ENCODE measurements around the gene PIGB. TPM values are rescaled to one million over a fixed set of nuclear protein-coding genes. Genes with fewer than 3 reads are reported as not detected.
"Not testable (repeated sequence)": the region's sequence is repeated elsewhere in the genome, so short reads cannot be mapped to it uniquely, and the experiment has no call there.

The PIGB gene
- total RNA-seq, 1 donor from 2014 or later, result 3.2 TPM

DNA sequence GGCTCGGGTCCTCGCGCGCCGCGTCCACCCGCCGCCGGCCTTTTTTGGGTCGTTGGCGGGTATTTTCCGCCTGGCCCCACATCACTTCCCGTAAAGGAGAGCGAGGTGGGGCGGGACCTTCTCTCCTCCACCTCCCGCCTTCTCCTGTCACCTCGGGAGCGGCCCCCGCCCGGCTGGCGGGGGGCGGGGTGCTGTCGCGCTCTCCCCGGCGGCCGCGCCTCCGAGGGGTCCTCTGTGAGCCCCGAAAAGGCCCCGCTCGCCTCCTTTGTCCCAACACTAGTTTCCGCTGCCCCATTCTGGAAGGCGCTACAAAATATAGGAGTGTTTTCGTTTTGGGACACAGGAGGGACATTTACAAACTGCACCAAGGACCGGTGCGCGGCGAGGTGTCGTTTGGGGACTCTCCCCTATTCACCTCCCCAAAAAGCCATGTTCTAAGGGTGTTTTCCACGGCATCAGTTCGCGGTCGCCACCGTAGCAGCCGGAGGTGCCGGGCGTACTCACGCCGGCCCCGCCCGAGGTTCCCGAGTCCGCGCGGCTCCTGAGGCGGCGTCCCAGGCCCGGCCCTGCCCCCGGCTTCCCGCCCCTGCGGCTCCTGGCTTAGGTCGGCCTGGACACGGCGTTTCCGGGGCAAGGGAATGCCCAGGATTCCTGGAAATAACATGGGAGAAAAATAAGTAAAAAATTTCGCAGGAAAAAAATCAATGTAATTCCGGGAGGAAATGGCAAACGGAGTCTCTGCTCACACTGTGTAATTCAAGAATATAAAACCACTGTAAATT lies 29.1 kb upstream of the PIGB start, which contains the start of gene RAB27A:
TSS of gene RAB27A (minus strand) at position 68 of the 782 bp plus-strand sequence. CDS start 54,879 bp downstream, outside the sequence.
- DNase-seq (ENCODE audit: missing footprints) (peak; percentile 88), ATAC-seq (peak; percentile 91)
- intact Hi-C loops (cut with DNase I), result loop anchor here (1.0 kb wide), 1 partner anchor 73 kb away; no protein-coding TSS in a partner anchor

DNA sequence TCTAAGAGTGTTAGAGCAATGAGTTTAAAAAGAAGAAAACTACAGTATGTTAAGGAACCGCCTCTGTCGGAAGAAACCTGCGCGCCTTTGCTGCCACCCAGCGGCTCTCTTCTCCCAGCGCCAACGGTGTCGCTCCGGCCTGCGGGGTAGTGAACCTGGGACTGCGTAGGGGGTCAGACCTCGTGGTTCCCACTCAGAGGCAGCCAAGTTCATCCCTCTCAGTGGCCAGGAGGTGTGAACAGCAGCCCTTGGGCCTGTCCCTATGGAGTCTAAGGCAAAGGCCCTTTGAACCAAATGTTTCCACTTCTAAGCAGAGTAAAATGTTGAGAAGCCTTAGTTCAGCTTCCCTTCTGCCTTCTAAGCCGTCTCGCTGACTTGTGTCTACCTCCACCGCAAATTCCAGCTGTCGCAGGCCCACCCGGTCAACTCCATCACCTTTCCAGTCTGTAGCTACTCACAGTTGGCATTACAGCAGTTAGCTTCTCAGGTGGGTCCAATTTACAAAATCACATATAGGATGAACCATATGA lies 28.4 kb upstream of the PIGB start:
- intact Hi-C loops (cut with DNase I), result loop anchor here (1.0 kb wide), 1 partner anchor 73 kb away; no protein-coding TSS in a partner anchor
- peak; percentile 89 for DNase-seq (ENCODE audit: missing footprints)

DNA sequence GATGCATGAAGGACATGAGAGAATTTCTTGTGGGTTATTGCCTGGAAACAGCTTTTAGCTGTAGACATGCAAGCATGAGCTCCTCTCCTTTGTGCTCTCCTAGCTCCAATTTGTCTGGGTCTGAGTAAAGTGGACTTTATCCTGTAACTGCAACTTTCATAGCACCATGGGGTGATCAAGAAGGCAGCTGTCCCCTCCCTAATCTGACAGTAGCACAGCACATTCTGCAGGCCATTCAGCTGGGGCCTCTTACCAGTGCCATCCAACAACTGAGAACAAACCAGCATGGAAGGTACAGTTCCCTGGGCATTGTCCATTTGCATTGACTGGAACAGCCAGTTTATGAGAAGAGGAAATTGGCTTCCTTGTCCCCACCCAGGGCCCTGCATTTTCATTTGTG lies 21.7 kb upstream of the PIGB start:
- DNase-seq (ENCODE audit: missing footprints) (no peak), ATAC-seq (no peak)
- intact Hi-C loops (cut with DNase I), result no loop called here

More for the DNA sequence above, 28.4 kb upstream of the PIGB start:
- peak; percentile 95 for ATAC-seq

DNA sequence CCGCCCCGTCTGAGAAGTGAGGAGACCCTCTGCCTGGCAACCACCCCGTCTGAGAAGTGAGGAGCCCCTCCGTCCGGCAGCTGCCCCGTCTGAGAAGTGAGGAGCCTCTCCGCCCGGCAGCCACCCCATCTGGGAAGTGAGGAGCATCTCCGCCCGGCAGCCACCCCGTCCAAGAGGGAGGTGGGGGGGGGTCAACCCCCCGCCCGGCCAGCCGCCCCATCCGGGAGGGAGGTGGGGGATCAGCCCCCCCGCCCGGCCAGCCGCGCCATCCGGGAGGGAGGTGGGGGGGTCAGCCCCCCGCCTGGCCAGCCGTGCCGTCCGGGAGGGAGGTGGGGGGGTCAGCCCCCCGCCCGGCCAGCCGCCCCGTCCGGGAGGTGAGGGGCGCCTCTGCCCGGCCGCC lies 16.2 kb upstream of the PIGB start:
- not testable (repeated sequence) for ATAC-seq; DNase-seq (ENCODE audit: missing footprints)

DNA sequence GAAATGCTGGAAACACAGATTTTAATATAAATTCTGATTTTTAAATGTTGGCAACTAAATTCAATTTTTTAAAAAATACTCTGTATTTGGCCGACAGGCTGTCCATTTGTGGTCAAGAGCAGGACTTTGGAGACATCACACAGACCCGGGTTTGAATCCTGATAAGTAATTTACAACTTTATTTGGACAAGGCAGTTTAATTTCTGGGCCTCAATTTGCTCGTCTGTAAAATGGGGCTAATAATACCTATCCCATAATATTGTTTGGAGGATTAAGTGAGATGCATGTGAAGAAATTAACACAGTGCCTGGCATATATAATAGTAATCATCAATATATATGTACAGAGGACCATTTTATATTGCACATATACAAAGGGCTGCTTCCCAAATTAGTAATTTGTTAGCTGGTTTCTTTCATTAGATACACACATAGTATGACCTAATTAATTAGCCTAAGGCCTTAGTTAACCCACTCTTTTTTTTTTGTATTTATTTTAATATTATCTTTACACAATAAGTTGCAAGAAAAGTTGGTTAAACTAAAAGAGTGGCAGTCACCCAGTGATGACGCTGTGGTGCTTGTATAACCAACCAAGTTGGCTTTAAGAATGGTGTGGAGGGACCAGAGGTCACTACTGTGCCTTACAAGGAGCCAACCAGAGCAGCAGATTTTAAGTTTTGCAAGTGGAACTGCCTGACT lies 665 bp downstream of the PIGB start:
- DNase-seq (ENCODE audit: missing footprints) (no peak), ATAC-seq (no peak)
- intact Hi-C loops (cut with DNase I), result loop anchor here (5.0 kb wide), 1 partner anchor 88 kb away; the partner anchor contains the start of genes CCPG1 and PIERCE2

More for the DNA sequence above, 16.2 kb upstream of the PIGB start:
- intact Hi-C loops (cut with DNase I), result not testable (repeated sequence)

DNA sequence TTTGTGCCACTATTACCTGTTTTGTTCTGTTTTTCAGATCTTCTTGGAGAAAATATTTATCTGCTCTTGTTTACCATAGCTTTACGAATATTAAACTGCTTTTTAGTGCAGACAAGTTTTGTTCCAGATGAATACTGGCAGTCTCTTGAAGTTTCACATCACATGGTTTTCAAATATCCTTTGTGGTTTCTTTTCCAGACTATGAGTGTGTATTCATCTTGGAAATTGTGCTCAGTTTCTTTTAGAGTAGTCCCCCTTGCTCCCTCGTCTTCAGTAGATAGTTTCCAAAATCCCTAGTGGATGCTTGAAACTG lies 1.2 kb downstream of the PIGB start:
- ATAC-seq (no peak), DNase-seq (ENCODE audit: missing footprints) (no peak)
- intact Hi-C loops (cut with DNase I), result no loop called here

DNA sequence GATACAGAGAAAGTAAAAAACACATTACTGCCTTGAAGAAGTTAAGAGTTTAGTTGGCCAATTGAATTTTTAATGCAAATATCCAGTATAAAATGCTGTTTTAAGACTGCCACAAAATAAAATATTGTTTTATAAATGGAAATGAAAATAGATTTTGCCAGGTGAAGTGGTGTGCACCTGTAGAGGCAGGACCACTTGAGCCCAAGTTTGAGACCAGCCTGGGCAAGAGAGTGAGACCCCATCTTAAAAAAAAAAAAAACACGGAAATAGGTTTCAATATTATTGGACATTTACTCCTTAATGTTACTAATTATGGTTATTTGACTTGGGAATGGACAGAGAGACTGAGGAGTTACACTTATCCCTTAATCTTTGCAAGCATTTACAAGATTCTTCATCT lies 1.9 kb downstream of the PIGB start:
- DNase-seq (ENCODE audit: missing footprints), result no peak
- intact Hi-C loops (cut with DNase I), result no loop called here
- no peak for ATAC-seq

DNA sequence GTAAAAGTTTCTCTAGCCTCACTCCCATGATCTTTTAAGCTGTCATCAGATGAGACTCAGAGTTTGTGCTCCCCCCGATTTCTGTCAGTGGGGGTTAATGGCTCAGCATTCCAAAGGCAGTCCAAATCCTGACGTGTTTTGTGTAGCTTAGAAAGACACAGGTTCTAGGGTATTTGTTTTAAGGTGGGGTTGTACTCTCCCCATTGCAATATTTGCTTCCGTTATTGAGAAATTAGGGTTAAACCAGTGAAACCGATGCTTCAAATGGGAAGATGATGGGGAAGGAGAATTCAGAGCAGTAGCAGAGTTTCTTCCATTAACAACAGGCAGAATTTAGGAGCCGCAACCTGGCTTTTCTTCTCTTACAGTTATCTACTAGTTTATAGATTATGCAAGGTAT lies 3.4 kb downstream of the PIGB start:
- intact Hi-C loops (cut with DNase I), result no loop called here
- ATAC-seq (no peak), DNase-seq (ENCODE audit: missing footprints) (no peak)

DNA sequence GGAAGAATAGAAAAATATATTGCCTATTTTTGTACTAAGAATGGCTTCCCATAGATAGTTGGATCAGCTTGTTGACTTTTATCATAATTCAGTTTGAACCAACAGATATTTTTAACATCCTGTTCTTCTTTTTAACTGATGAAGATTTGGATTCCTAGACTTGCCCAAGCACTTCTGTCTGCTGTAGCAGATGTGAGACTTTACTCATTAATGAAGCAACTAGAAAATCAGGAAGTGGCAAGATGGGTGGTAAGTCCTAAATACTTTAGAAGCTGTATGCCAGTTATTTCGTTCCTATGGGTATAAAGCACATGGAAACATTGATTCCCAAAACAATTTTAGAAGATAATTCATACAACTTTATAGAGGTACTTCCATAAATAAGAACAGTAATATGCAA lies 8.4 kb downstream of the PIGB start:
- no peak for DNase-seq (ENCODE audit: missing footprints)
- no peak for ATAC-seq
- intact Hi-C loops (cut with DNase I), result no loop called here

DNA sequence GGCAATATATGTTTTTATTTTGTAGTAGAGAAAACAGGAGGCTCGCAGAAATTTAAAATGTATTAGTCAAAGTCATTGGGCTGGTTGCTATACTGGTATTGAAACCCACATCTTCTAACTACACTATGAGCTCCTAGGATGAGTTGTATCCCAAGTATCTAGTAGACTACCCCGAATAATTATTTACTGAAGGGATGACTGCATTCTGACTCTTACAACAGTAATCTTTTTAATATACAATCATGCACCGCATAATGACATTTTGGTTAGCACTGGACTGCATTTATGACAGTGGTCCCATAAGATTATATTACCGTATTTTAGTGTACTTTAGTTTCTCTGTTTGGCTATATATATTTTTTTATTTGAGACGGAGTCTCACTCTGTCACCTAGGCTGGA lies 15.3 kb downstream of the PIGB start:
- intact Hi-C loops (cut with DNase I), result loop anchor here (10.0 kb wide), 1 partner anchor 60 kb away; no protein-coding TSS in a partner anchor
- ATAC-seq, result no peak

DNA sequence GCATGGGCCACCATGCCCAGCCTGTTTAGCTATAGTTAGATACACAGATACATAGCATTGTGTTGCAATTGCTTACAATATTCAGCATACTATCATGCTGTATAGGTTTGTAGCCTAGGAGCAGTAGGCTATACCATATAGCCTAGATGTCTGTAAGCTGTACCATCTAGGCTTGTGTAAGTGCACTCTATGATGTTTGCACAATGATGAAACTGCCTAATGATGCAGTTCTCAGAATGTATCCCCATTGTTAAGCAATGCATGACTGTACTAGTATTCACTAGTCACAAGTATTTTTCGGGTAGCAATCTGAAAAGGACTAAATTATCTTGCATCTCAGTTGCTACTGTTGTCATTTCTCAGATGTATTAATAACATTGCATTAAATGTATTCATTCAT lies 16.0 kb downstream of the PIGB start:
- no peak for ATAC-seq
- DNase-seq (ENCODE audit: missing footprints), result no peak
- intact Hi-C loops (cut with DNase I), result loop anchor here (10.0 kb wide), 1 partner anchor 60 kb away; no protein-coding TSS in a partner anchor

More for the DNA sequence above, 15.3 kb downstream of the PIGB start:
- DNase-seq (ENCODE audit: missing footprints), result no peak

DNA sequence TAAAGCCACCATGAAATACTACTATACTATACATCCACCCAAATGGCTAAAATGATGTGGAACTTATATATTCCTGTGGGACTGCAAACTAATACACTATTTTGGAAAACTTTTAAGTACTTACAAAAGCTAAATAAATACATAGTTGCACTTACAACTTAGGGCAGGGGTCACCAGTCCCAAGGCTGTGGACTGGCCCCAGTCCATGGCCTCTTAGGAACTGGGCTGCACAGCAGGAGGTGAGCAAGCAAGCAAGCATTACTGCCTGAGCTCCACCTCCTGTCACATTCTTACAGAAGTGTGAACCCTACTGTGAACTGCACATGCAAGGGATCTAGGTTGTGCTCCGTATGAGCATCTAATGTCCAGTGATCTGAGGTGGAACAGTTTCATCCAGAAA lies 18.1 kb downstream of the PIGB start:
- intact Hi-C loops (cut with DNase I), result loop anchor here (10.0 kb wide), 1 partner anchor 58 kb away; no protein-coding TSS in a partner anchor
- ATAC-seq (no peak), DNase-seq (ENCODE audit: missing footprints) (no peak)

DNA sequence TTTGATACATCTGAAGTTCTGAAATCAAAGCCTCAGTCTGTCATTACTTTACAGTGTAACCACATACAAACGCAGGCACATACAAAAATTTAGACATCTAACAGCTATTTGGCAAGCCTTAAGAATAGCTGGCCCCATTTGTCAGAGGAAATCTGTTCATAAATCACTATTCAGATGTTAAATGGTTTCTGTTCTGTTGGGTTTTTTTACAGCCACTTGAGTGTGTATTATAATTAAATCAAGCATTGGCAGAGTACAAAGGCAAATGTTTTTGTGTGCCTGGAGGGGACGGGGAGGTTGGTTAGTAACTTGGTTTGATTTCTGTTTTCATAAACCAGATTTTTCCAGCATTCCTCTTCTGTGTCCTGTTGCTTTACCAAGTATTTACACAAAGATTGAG lies 24.1 kb downstream of the PIGB start:
- DNase-seq (ENCODE audit: missing footprints), result no peak
- no peak for ATAC-seq
- intact Hi-C loops (cut with DNase I), result no loop called here

DNA sequence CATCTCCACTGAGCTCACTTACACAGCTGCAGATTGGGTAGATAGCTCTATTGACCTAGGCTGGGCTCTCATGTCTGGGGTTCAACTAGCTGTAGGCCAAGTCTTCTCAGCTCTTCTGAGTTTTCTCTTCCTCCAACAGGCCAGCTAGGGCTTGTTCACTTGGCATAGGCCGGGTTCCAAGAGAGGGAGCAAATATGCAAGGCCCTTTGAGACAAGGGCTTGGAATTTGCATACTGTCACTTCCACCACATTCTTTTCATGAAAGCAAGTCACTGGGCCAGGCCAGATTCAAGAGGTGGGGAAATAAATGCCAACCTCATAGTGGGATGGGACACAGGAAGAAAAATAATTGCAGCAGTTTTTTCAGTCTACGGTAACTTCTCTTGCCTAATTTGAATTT lies 25.2 kb downstream of the PIGB start:
- peak; percentile 39 for ATAC-seq
- DNase-seq (ENCODE audit: missing footprints), result no peak
- intact Hi-C loops (cut with DNase I), result no loop called here

DNA sequence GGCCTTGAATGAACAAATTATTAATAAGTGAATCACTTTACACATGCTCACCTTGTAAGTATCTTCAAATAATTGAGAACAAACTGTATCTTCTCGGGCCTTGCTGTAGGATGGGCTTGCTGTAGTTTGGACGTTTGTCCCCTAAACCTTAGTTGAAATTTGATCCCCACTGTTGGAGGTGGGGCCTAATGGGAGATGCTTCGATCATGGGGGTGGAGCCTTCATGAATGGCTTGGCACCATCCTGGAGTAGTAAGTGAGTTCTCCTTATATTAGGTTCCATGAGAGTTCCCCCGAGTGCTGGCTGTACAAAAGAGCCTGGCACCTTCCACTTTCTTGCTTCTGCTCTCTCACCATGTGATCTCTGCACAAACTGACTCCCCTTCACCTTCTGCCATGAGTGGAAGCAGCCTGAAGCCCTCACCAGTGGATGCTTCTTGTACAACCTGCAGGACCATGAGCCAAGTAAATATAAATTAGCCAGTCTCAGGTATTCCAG lies 29.3 kb downstream of the PIGB start:
- no peak for DNase-seq (ENCODE audit: missing footprints)
- intact Hi-C loops (cut with DNase I), result no loop called here
- no peak for ATAC-seq

DNA sequence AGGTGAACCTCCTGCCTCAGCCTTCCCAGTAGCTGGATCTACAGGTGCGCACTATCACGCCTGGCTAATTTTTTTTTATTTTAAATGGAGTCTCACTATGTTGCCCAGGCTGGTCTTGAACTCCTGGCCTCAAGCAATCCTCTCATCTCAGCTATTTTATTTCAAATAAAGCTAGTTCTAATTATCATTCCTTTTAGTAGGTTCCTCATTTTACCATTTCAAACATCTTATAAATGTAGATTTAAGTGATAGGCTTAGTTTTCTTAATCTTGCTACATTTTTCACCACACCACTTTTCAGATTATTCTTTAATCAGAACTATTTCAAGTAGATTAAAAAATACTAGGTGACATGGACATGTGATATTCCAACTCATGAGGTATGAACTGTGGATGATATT lies 30.3 kb downstream of the PIGB start:
- ATAC-seq (no peak), DNase-seq (ENCODE audit: missing footprints) (no peak)
- intact Hi-C loops (cut with DNase I), result no loop called here

DNA sequence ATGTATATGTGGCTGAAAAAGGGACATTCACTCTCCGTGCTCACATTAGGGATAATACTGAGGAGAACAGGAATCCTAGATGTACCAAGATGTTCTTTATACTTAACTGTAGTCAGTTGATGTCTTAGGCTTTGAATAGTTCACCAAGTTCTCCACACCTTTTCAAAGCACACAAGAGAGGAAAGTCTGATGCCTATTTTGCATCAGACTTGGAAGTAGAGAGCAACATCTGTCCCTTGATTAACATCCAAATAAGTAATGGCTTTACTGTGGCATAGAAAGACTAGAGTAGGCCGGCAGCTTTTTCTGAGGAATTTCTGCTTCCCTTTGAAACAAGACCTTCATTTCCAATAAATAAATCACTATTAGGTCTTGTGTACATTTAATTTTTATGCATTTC lies 34.0 kb downstream of the PIGB start:
- intact Hi-C loops (cut with DNase I), result no loop called here
- no peak for ATAC-seq
- DNase-seq (ENCODE audit: missing footprints), result no peak

DNA sequence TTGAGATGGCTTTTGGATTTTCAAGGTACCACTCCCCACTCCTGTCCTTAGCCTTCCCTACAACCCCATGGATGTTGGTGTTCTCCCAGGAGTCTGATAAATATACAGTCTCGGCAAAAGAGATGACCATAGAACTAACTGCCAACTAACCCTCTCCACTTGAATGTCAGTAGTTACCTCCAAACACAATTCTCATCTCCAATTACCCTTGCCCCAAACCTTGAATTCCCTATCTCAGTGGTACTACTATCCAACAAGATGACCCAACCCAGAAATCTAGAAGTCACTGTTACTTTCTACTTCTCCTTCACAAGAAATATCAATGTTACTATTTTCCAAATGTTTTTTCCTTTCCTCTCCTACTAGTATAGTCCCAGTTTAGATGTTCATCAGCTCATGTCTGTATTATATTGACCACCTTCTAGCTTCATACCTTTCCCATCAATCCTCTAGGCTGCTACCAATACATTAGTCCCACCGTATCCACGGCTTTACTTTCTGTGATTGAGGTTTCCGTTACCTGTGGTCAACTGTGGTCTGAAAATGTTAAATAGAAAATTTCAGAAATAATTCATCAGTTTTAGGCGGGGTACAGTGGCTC lies 38.1 kb downstream of the PIGB start:
- ATAC-seq (no peak), DNase-seq (ENCODE audit: missing footprints) (no peak)
- intact Hi-C loops (cut with DNase I), result no loop called here

DNA sequence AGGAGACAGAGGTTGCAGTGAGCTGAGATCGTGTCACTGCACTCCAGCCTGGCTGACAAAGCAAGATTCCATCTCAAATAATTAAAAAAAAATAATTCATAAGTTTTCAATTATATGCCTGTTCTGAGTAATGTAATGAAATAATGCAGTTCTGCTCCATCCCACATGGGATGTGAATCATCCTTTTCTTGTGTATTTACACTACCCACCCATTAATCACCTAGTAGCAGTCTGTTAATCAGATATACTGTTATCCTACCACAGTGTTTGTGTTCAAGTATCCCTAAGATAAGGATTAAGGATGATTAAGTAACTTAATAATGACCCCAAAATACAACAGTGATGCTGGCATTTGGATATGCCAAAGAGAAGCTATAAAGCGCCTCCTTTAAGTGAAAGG lies 38.8 kb downstream of the PIGB start:
- DNase-seq (ENCODE audit: missing footprints) (no peak), ATAC-seq (no peak)
- intact Hi-C loops (cut with DNase I), result no loop called here
